Progenitor cell of endocrine pancreas (in vitro differentiated cells): ENCODE measurements around the gene SNX30. TPM values are rescaled to one million over a fixed set of nuclear protein-coding genes. Genes with fewer than 3 reads are reported as not detected.
A peak's percentile ranks its signal among the peaks of the same experiment; 100 is the strongest.

Source experiments
- DNase-seq: peaks from one replicate; pipeline ENCODE4 v3.0.0; 2021; ENCODE audit warnings: low spot score; ENCODE audit not compliant: unreplicated experiment
- H3K27ac Mint-ChIP-seq: 2 replicates; pipeline ENCODE4 v1.8.0; 2021; ENCODE audit warnings: mild to moderate bottlenecking, moderate library complexity, mixed read lengths
- H3K27me3 Mint-ChIP-seq: 2 replicates; pipeline ENCODE4 v1.8.0; 2021; ENCODE audit warnings: mixed read lengths
- H3K36me3 Mint-ChIP-seq: 2 replicates; pipeline ENCODE4 v1.8.0; 2022; ENCODE audit warnings: mixed read lengths; ENCODE audit not compliant: insufficient read depth
- H3K4me1 Mint-ChIP-seq: 2 replicates; pipeline ENCODE4 v1.8.0; 2021; ENCODE audit warnings: low read depth, mixed read lengths
- H3K4me3 Mint-ChIP-seq: 2 replicates; pipeline ENCODE4 v1.8.0; 2021; ENCODE audit warnings: low read depth, mild to moderate bottlenecking, moderate library complexity, mixed read lengths
- H3K9me3 Mint-ChIP-seq: 2 replicates; pipeline ENCODE4 v1.8.0; 2021; ENCODE audit warnings: low read depth, mixed read lengths
- total RNA-seq: library from RNA; stranded (reverse); gene quantifications from 2 replicates; pipeline ENCODE4 v1.2.1, GENCODE V29; 2021
- TF ChIP-seq, protein P1 (sequence below): fragments of 200-600 bp; sonication (generic); IDR thresholded peaks from one replicate; pipeline ENCODE4 v1.5.0; 2021; ENCODE audit warnings: antibody characterized with exemption, mild to moderate bottlenecking; ENCODE audit not compliant: unreplicated experiment

Gene SNX30
- total RNA-seq, 1 donor from 2014 or later = 13.4 TPM

DNA sequence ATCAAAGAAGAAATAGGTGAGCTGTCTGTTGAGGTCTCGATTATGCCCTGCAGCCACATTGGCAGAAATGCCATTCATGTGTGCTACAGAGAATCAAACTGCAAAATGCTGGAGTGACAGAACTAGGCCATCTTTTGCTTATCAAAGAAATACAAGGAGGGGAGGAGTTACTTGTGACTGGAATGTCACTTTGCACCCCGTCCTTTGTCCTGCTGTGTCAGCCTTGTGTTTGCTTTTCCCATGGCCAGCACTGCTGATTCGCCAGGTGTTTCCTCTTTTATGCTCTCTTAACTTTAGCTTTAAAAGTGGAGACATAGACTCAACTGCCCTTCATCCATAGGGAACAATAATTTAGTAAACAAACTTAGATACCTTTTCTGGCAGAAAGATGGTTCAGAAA, 85.8 kb downstream of the SNX30 start:
- H3K9me3 Mint-ChIP-seq = peaks cover 9% of the 10 kb centered on the region
- peaks cover 29% of the 10 kb centered on the region for H3K4me1 Mint-ChIP-seq
- peaks cover 33% of the 10 kb centered on the region for H3K36me3 Mint-ChIP-seq
- DNase-seq = no peak
- H3K27me3 Mint-ChIP-seq = no peaks in the 10 kb centered on the region
- peak overlapping the region; percentile 50 for H3K4me3 Mint-ChIP-seq
- TF ChIP-seq, protein P1, sequence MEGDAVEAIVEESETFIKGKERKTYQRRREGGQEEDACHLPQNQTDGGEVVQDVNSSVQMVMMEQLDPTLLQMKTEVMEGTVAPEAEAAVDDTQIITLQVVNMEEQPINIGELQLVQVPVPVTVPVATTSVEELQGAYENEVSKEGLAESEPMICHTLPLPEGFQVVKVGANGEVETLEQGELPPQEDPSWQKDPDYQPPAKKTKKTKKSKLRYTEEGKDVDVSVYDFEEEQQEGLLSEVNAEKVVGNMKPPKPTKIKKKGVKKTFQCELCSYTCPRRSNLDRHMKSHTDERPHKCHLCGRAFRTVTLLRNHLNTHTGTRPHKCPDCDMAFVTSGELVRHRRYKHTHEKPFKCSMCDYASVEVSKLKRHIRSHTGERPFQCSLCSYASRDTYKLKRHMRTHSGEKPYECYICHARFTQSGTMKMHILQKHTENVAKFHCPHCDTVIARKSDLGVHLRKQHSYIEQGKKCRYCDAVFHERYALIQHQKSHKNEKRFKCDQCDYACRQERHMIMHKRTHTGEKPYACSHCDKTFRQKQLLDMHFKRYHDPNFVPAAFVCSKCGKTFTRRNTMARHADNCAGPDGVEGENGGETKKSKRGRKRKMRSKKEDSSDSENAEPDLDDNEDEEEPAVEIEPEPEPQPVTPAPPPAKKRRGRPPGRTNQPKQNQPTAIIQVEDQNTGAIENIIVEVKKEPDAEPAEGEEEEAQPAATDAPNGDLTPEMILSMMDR = no peak
- peak overlapping the region; percentile 94 for H3K27ac Mint-ChIP-seq

DNA sequence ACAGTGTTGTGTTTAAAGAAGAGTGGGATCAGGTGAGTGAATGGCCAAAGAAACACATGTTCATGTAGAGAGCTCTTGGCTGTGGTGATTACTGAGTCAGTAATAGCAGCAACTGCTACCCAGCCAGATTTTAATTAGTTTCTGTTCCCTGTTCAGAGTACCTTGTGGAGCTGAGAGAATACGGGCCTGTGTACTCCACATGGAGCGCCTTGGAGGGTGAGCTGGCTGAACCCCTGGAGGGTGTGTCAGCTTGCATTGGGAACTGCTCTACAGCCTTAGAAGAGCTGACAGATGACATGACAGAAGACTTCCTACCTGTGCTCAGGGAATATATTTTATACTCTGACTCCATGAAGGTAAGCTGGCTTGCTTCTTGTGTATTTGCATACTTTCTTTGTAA, 87.8 kb downstream of the SNX30 start:
- Mint-ChIP-seq H3K4me1 (peaks cover 37% of the 10 kb centered on the region), H3K9me3 (peaks cover 9% of the 10 kb centered on the region), H3K27me3 (no peaks in the 10 kb centered on the region), H3K4me3 (no peak overlapping the region), H3K36me3 (peaks cover 33% of the 10 kb centered on the region), H3K27ac (peak overlapping the region; percentile 2)
- no peak for DNase-seq
- TF ChIP-seq, protein P1 = no peak

DNA sequence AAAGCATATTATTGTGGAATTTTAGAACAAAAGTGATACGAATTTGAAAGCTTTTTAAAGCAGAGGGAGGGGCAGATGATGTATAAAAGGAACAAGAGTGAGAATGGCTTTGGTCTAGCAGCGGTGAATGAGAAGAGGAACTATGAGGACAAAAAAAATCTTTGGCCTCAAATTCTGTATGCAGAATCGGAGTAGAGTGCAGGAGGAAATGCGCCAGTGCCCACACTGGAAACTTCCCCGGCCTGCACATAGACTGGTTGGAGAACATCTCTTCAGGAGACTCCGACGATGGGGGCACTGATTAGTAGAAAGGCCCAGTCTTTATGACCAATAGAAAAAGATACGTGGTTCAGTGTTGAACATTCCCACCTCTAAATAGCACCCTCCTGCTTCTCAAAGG, 88.8 kb downstream of the SNX30 start:
- Mint-ChIP-seq H3K4me3 (no peak overlapping the region), H3K27me3 (no peaks in the 10 kb centered on the region), H3K9me3 (peaks cover 9% of the 10 kb centered on the region), H3K4me1 (peaks cover 37% of the 10 kb centered on the region), H3K36me3 (peaks cover 30% of the 10 kb centered on the region), H3K27ac (no peak overlapping the region)
- no peak for DNase-seq
- TF ChIP-seq, protein P1 = no peak

DNA sequence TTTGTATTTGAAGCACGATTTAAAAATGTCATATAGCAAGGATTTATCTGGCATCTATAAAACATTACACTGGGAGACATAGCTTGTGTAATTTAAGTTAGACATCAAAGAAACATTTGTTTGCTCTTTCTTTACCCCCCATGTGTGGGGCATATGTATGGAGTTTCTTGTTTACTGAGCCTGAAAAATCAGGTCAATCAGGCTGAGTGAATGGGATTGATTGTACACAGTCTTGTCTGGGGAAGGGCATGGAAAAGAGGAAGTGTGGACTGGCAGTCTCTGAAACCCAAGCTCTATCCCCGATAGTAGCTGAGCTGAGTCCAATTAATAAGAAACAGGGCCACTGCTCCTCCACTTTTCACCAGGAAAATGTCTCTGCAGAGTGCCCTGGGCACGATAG, 90.7 kb downstream of the SNX30 start:
- DNase-seq = no peak
- TF ChIP-seq, protein P1 = no peak
- Mint-ChIP-seq H3K27ac (peak overlapping the region; percentile 29), H3K36me3 (peaks cover 31% of the 10 kb centered on the region), H3K27me3 (no peaks in the 10 kb centered on the region), H3K4me3 (no peak overlapping the region), H3K4me1 (peaks cover 29% of the 10 kb centered on the region), H3K9me3 (peaks cover 9% of the 10 kb centered on the region)

DNA sequence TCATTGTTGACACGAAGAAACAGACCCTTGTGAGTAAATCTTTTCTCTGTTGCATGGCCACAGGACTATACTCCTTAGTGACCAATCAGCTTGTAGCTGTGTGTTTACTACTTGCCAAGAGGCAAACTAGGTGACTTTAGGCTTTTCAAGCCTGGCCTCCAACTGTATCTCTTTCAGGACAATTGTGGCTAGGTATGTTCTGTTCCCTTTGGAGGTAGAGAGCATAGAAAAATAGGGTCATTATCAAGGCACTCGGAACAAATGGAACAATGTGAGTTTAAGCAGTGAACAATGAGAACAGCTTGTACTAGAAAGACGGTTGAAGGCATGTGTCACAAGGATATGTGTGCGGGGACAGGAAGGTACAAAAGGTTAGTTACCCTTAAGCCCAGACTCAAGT, 92.0 kb downstream of the SNX30 start:
- no peak for DNase-seq
- Mint-ChIP-seq H3K4me1 (peaks cover 18% of the 10 kb centered on the region), H3K4me3 (no peak overlapping the region), H3K27me3 (no peaks in the 10 kb centered on the region), H3K27ac (no peak overlapping the region), H3K9me3 (peaks cover 9% of the 10 kb centered on the region), H3K36me3 (peaks cover 26% of the 10 kb centered on the region)
- TF ChIP-seq, protein P1 = no peak
